K562 (cell line): ENCODE results near the gene SEMA3A. TPM values are rescaled to one million over a fixed set of nuclear protein-coding genes. Genes with fewer than 3 reads are reported as not detected.

Source experiments
- ATAC-seq: fragments of 200-7000 bp; cut with Tn5 transposase; 3 replicates; pipeline ENCODE4 v1.9.1; 2020; ENCODE audit warnings: moderate library complexity
- BruUV-seq: library from RNA; stranded (reverse); fragments of 400-500 nt; replicated peaks from 2 replicates; lab custom pipeline; 2021; lab: Mats Ljungman, UMichigan
- CTCF ChIA-PET: fragments of 300-600 bp; formaldehyde crosslinking; extraction: SDS; loops from one replicate; lab custom pipeline; 2021; ENCODE audit warnings: low intra/inter-chr PET ratio; lab: Yijun Ruan, JAX
- POLR2A ChIA-PET: fragments of 300-600, 350-650 bp; sonication (Branson Sonifier 250); formaldehyde crosslinking; extraction: SDS; loops from one replicate; lab custom pipeline; 2021; ENCODE audit warnings: antibody characterized with exemption, inconsistent platforms; lab: Yijun Ruan, JAX
- DNase-seq, 4 experiments: peaks; one replicate each; pipeline versions ENCODE4 v3.0.0 to v3.0.0-alpha.2; 2011 to 2018; ENCODE audit warnings: low spot score in 3 of 4, mixed read lengths in 3 of 4; ENCODE audit errors: extremely low read depth in 1 of 4
- FAIRE-seq: peaks from 2 replicates; lab custom pipeline; 2011; peaks lifted over from hg19 to GRCh38; lab: Jason Lieb, UNC
- H2AFZ ChIP-seq: 2 replicates; pipeline ENCODE4 v1.6.0; 2011; ENCODE audit warnings: low read depth, low read length, control low read depth, inconsistent platforms
- H3K27ac ChIP-seq: fragments of 200-600 bp; 3 replicates; pipeline ENCODE4 v1.8.0; 2011; ENCODE audit warnings: low read depth, mild to moderate bottlenecking, control low read depth, inconsistent platforms, low read length, moderate library complexity, mixed read lengths; ENCODE audit errors: extremely low read depth
- H3K27me3 ChIP-seq, 2 experiments: fragments of 300-600 bp in 1 of 2; 2 replicates in 1 of 2; 3 replicates in 1 of 2; pipeline versions ENCODE4 v1.6.0 to v1.8.0; 2011; ENCODE audit warnings: inconsistent platforms in 2 of 2, low read length in 2 of 2, mild to moderate bottlenecking in 1 of 2, mixed read lengths in 1 of 2, moderate library complexity in 1 of 2; ENCODE audit not compliant: control insufficient read depth in 2 of 2, insufficient read depth in 2 of 2
- H3K36me3 ChIP-seq: fragments of 300-600 bp; 3 replicates; pipeline ENCODE4 v1.8.0; 2011; ENCODE audit warnings: mild to moderate bottlenecking, low read length, inconsistent platforms; ENCODE audit not compliant: control insufficient read depth, insufficient read depth
- H3K4me1 ChIP-seq, 2 experiments: fragments of 200-600 bp in 1 of 2; replicated peaks in 1 of 2; 2 replicates in 1 of 2; 3 replicates in 1 of 2; pipeline versions ENCODE4 v1.5.1 to v1.8.0; 2011; ENCODE audit warnings: inconsistent platforms in 2 of 2, low read length in 2 of 2, mild to moderate bottlenecking in 1 of 2, mixed read lengths in 1 of 2, moderate library complexity in 1 of 2; ENCODE audit not compliant: control insufficient read depth in 2 of 2, insufficient read depth in 2 of 2
- H3K4me2 ChIP-seq: 2 replicates; pipeline ENCODE4 v1.6.1; 2011; ENCODE audit warnings: low read length, control low read depth, inconsistent platforms, mixed read lengths; ENCODE audit not compliant: insufficient read depth
- H3K4me3 ChIP-seq: fragments of 200-600 bp; sonication (generic), shearing (Covaris generic); 2 replicates; pipeline ENCODE4 v1.5.1; 2016; ENCODE audit warnings: control low read depth, inconsistent platforms
- H3K79me2 ChIP-seq: fragments of 200-600 bp; 3 replicates; pipeline ENCODE4 v1.8.0; 2011; ENCODE audit warnings: low read length, inconsistent platforms; ENCODE audit not compliant: control insufficient read depth, insufficient read depth
- H3K9ac ChIP-seq, 2 experiments: 2 replicates each; pipeline versions ENCODE4 v1.6.0 to v1.6.1; 2011; ENCODE audit warnings: low read depth in 2 of 2, low read length in 2 of 2, control low read depth in 1 of 2, inconsistent platforms in 1 of 2, mild to moderate bottlenecking in 1 of 2, mixed read lengths in 1 of 2; ENCODE audit not compliant: insufficient read depth in 1 of 2
- H3K9me1 ChIP-seq: one replicate; pipeline ENCODE4 v1.6.0; 2011; ENCODE audit warnings: inconsistent platforms, mild to moderate bottlenecking, low read length, moderate library complexity; ENCODE audit not compliant: control insufficient read depth, insufficient read depth
- H3K9me3 ChIP-seq: replicated peaks from 2 replicates; pipeline ENCODE4 v1.5.1; 2011; ENCODE audit warnings: low read depth, low read length, inconsistent platforms; ENCODE audit not compliant: control insufficient read depth, insufficient read depth
- H4K20me1 ChIP-seq: replicated peaks from 2 replicates; pipeline ENCODE4 v1.6.1; 2011; ENCODE audit warnings: low read length, inconsistent platforms, mixed read lengths; ENCODE audit not compliant: control insufficient read depth, insufficient read depth
- AFF1 ChIP-seq, 2 experiments: fragments of 450-650 bp; IDR thresholded peaks; 2 replicates each; pipeline ENCODE4 v1.6.1; 2018; ENCODE audit warnings: mild to moderate bottlenecking in 2 of 2, low read depth in 1 of 2; ENCODE audit not compliant: partially characterized antibody in 2 of 2
- CREB5 ChIP-seq: fragments of 250-450 bp; sonication (Bioruptor Pico); IDR thresholded peaks from 2 replicates; pipeline ENCODE4 v1.5.0; 2020; ENCODE audit warnings: mild to moderate bottlenecking
- E2F1 ChIP-seq: sonication (generic); formaldehyde crosslinking; IDR thresholded peaks from 2 replicates; pipeline ENCODE4 v1.8.1; 2023; ENCODE audit warnings: mild to moderate bottlenecking, missing genetic modification reagents, moderate library complexity
- E2F3 ChIP-seq: fragments of 250-450 bp; sonication (Bioruptor Pico); IDR thresholded peaks from 2 replicates; pipeline ENCODE4 v1.4.0; 2020; ENCODE audit warnings: mild to moderate bottlenecking
- IRF9 ChIP-seq: fragments of 450-650 bp; IDR thresholded peaks from 2 replicates; pipeline ENCODE4 v1.6.1; 2016; ENCODE audit warnings: missing biosample characterization, missing genetic modification characterization
- KDM2B ChIP-seq: fragments of 250-450 bp; sonication (Bioruptor Pico); IDR thresholded peaks from 2 replicates; pipeline ENCODE4 v1.8.0; 2021; ENCODE audit warnings: mild to moderate bottlenecking, moderate library complexity
- KLF10 ChIP-seq: fragments of 250-450 bp; sonication (Bioruptor Pico); IDR thresholded peaks from 2 replicates; pipeline ENCODE4 v1.6.1; 2021; ENCODE audit warnings: matching md5 sums
- LEF1 ChIP-seq: fragments of 450-650 bp; IDR thresholded peaks from 2 replicates; pipeline ENCODE4 v1.6.1; 2016; ENCODE audit warnings: mild to moderate bottlenecking
- MAFK ChIP-seq: IDR thresholded peaks from 2 replicates; pipeline ENCODE4 v1.6.1; 2011; ENCODE audit warnings: low read length, improper control_type of control experiment
- NBN ChIP-seq: fragments of 450-650 bp; IDR thresholded peaks from 2 replicates; pipeline ENCODE4 v1.6.1; 2016; ENCODE audit warnings: low read depth, mild to moderate bottlenecking
- ZNF384 ChIP-seq: IDR thresholded peaks from 2 replicates; pipeline ENCODE4 v1.6.1; 2012; ENCODE audit warnings: low read depth, low read length, improper control_type of control experiment
- ZNF639 ChIP-seq, 2 experiments: fragments of 200-800 bp in 1 of 2; sonication (Bioruptor generic) in 1 of 2; sonication (generic) in 1 of 2; formaldehyde crosslinking in 1 of 2; IDR thresholded peaks in 1 of 2; conservative IDR thresholded peaks in 1 of 2; 2 replicates each; pipeline versions ENCODE4 v1.5.0 to v1.6.1; 2016 to 2020; ENCODE audit warnings: missing compliant biosample characterization in 1 of 2, missing genetic modification characterization in 1 of 2, missing genetic modification reagents in 1 of 2
- ZNF780A ChIP-seq: fragments of 250-450 bp; sonication (Bioruptor Pico); IDR thresholded peaks from 2 replicates; pipeline ENCODE4 v1.5.0; 2021; ENCODE audit warnings: mild to moderate bottlenecking
- WGBS: fragments of 100-300 bp; shearing (Covaris generic); methylation state at CpG from one replicate; pipeline ENCODE4 v1.1.6; 2016; ENCODE audit warnings: low coverage, mixed read lengths; ENCODE audit not compliant: insufficient coverage; ENCODE audit errors: missing lambda C conversion rate; 5-methylcytosine and 5-hydroxymethylcytosine counted together
- in situ Hi-C: fragments of 300-500 bp; cut with MboI; formaldehyde crosslinking; loops from 4 replicates; pipeline ENCODE4 v1.15.0; 2018; ENCODE audit warnings: inconsistent platforms, mixed read lengths
- intact Hi-C: fragments of 100-400 bp; cut with micrococcal nuclease; formaldehyde crosslinking; loops from 2 replicates; pipeline ENCODE4 v1.14.2; 2022
- polyA plus RNA-seq, 8 experiments: library from polyadenylated mRNA; depleted of rRNA in 4 of 8; stranded (reverse) in 5 of 8; unstranded in 3 of 8; fragments of >200 nt; fragmentation: Nextera tagmentation in 2 of 8; fragmentation: Illumina TruSeq in 1 of 8; extraction: Ambion mirVana in 2 of 8; extraction: Trizol in 1 of 8; gene quantifications; 2 replicates each; pipeline versions ENCODE4 v1.2.1 to v1.2.3, GENCODE V29; 2011 to 2014; ENCODE audit warnings: inconsistent platforms in 1 of 8, missing spikeins in 1 of 8
- total RNA-seq, 7 experiments: library from RNA; depleted of rRNA in 6 of 7; stranded (reverse); fragments of >200 nt in 6 of 7; fragmentation: Illumina TruSeq in 2 of 7; extraction: Trizol in 2 of 7; gene quantifications; 2 replicates each; pipeline versions ENCODE4 v1.2.1 to v1.2.3, GENCODE V29; 2011 to 2021; ENCODE audit warnings: low replicate concordance in 1 of 7

The SEMA3A gene
- total and polyA plus RNA-seq, 9 of the 15 experiments (the other 6 are each of a cell fraction or from before 2014, with no cell fraction given) = 0.36 to 3.0 (median 1.1) TPM

GRCh38 chr7:84193747-84194146 is 842 bp downstream of the SEMA3A start:
- Histone ChIP-seq H3K27ac (no peak overlapping the region), H3K27me3 (no peaks in the 10 kb centered on the region), H2AFZ (no peak overlapping the region), H3K4me2 (no peak overlapping the region), H3K4me3 (no peak overlapping the region), H3K79me2 (no peaks in the 10 kb centered on the region), H3K9ac (no peak overlapping the region), H3K9me3 (no peaks in the 10 kb centered on the region), H3K9me1 (no peaks in the 10 kb centered on the region), H3K36me3 (no peaks in the 10 kb centered on the region), H3K4me1 (no peaks in the 10 kb centered on the region), H4K20me1 (no peaks in the 10 kb centered on the region)
- no peak for DNase-seq
- ChIA-PET POLR2A (no interaction called here), CTCF (no interaction called here)
- intact Hi-C loops (no loop called here), in situ Hi-C loops (no loop called here)
- no peak for FAIRE-seq
- no peak for ATAC-seq
- no TSS peak for BruUV-seq
- 0% methylated on average over 1 of the region's 1 CpG for WGBS
- TF ChIP-seq KDM2B (CRISPR knock-in tag) (no peak), ZNF384 (no peak), IRF9 (tag) (no peak), E2F1 (CRISPR knock-in tag) (no peak), KLF10 (CRISPR knock-in tag) (no peak), CREB5 (CRISPR knock-in tag) (no peak), E2F3 (no peak), LEF1 (no peak), ZNF639 (CRISPR knock-in tag; conservative IDR thresholded peaks at IDR 0.05 in 1 of 2, IDR thresholded peaks at IDR 0.05 in 1 of 2) (no peak), NBN (no peak), ZNF780A (CRISPR knock-in tag) (no peak), MAFK (no peak), AFF1 (IDR thresholded peaks at IDR 0.05; ENCODE audit: low read depth in 1 of 2, partially characterized antibody in 2 of 2) (no peak)
